CD4-positive, alpha-beta T cell (primary cell): ENCODE measurements around the gene PPARG. TPM values are rescaled to one million over a fixed set of nuclear protein-coding genes. Genes with fewer than 3 reads are reported as not detected.

Experiments used
- ATAC-seq: fragments of 200-7000 bp; cut with Tn5 transposase; one replicate; pipeline ENCODE4 v1.10.0; 2022; ENCODE audit warnings: mild to moderate bottlenecking; ENCODE audit not compliant: poor library complexity
- CTCF ChIA-PET: fragments of 350-600 bp; sonication (Branson Sonifier 250); formaldehyde crosslinking; loops from one replicate; lab custom pipeline; 2021; ENCODE audit warnings: antibody characterized with exemption, inconsistent platforms; lab: Charles Lee
- POLR2A ChIA-PET: fragments of 350-600 bp; sonication (Branson Sonifier 250); formaldehyde crosslinking; loops from one replicate; lab custom pipeline; 2021; ENCODE audit warnings: antibody characterized with exemption, inconsistent platforms; lab: Charles Lee
- DNase-seq, 14 experiments: peaks; one replicate each; pipeline ENCODE4 v3.0.0-alpha.2; 2013 to 2020; ENCODE audit warnings: mixed read lengths in 2 of 14
- H3K27ac ChIP-seq, 2 donors: one replicate each; pipeline versions ENCODE4 v1.5.1 to v1.7.0; 2013; ENCODE audit warnings: low read length in 2 of 2, low read depth in 1 of 2, mild to moderate bottlenecking in 1 of 2
- H3K27me3 ChIP-seq, 2 experiments: 1 replicate in 1 of 2; 2 replicates in 1 of 2; pipeline versions ENCODE4 v1.6.1 to v1.7.0; 2013; ENCODE audit warnings: low read length in 2 of 2, control low read depth in 1 of 2, mild to moderate bottlenecking in 1 of 2, moderate library complexity in 1 of 2; ENCODE audit not compliant: insufficient read depth in 2 of 2, control insufficient read depth in 1 of 2
- H3K36me3 ChIP-seq: one replicate; pipeline ENCODE4 v1.6.1; 2013; ENCODE audit warnings: low read length, control low read depth; ENCODE audit not compliant: insufficient read depth
- H3K4me1 ChIP-seq: one replicate; pipeline ENCODE4 v1.6.1; 2013; ENCODE audit warnings: low read length, control low read depth; ENCODE audit not compliant: insufficient read depth
- H3K4me3 ChIP-seq: one replicate; pipeline ENCODE4 v1.5.1; 2013; ENCODE audit warnings: mild to moderate bottlenecking, low read length, moderate library complexity
- H3K9me3 ChIP-seq, 2 experiments: 1 replicate in 1 of 2; 2 replicates in 1 of 2; pipeline versions ENCODE4 v1.6.1 to v1.7.0; 2013; ENCODE audit warnings: low read length in 2 of 2, mild to moderate bottlenecking in 2 of 2, control low read depth in 1 of 2, moderate library complexity in 1 of 2; ENCODE audit not compliant: control insufficient read depth in 1 of 2, insufficient read depth in 1 of 2
- H3K27ac Mint-ChIP-seq: one replicate; pipeline ENCODE4 v1.8.0; 2020; ENCODE audit warnings: mixed read lengths
- H3K27me3 Mint-ChIP-seq: one replicate; pipeline ENCODE4 v1.8.0; 2021; ENCODE audit warnings: mixed read lengths
- H3K36me3 Mint-ChIP-seq: one replicate; pipeline ENCODE4 v1.8.0; 2021; ENCODE audit warnings: low read depth, mixed read lengths
- H3K4me1 Mint-ChIP-seq: one replicate; pipeline ENCODE4 v1.8.0; 2021; ENCODE audit warnings: low read depth, mixed read lengths
- H3K4me3 Mint-ChIP-seq: one replicate; pipeline ENCODE4 v1.8.0; 2020; ENCODE audit warnings: mild to moderate bottlenecking, mixed read lengths
- H3K9me3 Mint-ChIP-seq: one replicate; pipeline ENCODE4 v1.8.0; 2020; ENCODE audit warnings: mixed read lengths
- CTCF ChIP-seq: fragments of 200-600 bp; IDR thresholded peaks from one replicate; pipeline ENCODE4 v1.8.0; 2022; ENCODE audit warnings: antibody characterized with exemption, mild to moderate bottlenecking
- intact Hi-C, 2 experiments: fragments of 100-400 bp; cut with DNase I in 1 of 2; cut with micrococcal nuclease in 1 of 2; formaldehyde crosslinking; loops; one replicate each; pipeline versions ENCODE4 v1.15.1 to v1.9.0; 2023 to 2025; cut with DNase I, micrococcal nuclease
- total RNA-seq, 174 experiments: library from RNA in 2 of 174; stranded (reverse) in 2 of 174; gene quantifications; one replicate each; pipeline ENCODE4 v1.2.3 and lab custom pipeline; 2021 to 2026

The PPARG gene
- total RNA-seq, 2 experiments from 2014 or later = 0.27 to 0.75 TPM

- no peak for TF ChIP-seq CTCF
- no peaks in the 10 kb centered on the region for H3K36me3 Mint-ChIP-seq
- Histone ChIP-seq H3K36me3 (no peaks in the 10 kb centered on the region), H3K27me3 (no peaks in the 10 kb centered on the region), H3K4me3 (no peak overlapping the region), H3K27ac (no peak overlapping the region), H3K9me3 (no peaks in the 10 kb centered on the region), H3K4me1 (no peaks in the 10 kb centered on the region)
- no peak overlapping the region for H3K27ac Mint-ChIP-seq
- H3K4me3 Mint-ChIP-seq = no peak overlapping the region
- DNase-seq (no peak), ATAC-seq (no peak)
- POLR2A ChIA-PET = no interaction called here
- CTCF ChIA-PET = no interaction called here
- intact Hi-C loops = loop anchor here in 1 of 2 experiments (5.0 kb wide), 1 partner anchor 133 kb away; no protein-coding TSS in a partner anchor
- H3K4me1 Mint-ChIP-seq = no peaks in the 10 kb centered on the region
- H3K27me3 Mint-ChIP-seq = no peaks in the 10 kb centered on the region
- no peaks in the 10 kb centered on the region for H3K9me3 Mint-ChIP-seq
These were observed 156.0 kb downstream of the PPARG start for GRCh38 chr3:12444582-12445471.

GRCh38 chr3:12445523-12446240, 156.8 kb downstream of the PPARG start:
- no peak overlapping the region for H3K27ac Mint-ChIP-seq
- no peaks in the 10 kb centered on the region for H3K36me3 ChIP-seq
- H3K4me3 ChIP-seq = no peak overlapping the region

GRCh38 chr3:12446298-12446697, 157.4 kb downstream of the PPARG start:
- ChIA-PET POLR2A (no interaction called here), CTCF (no interaction called here)
- Mint-ChIP-seq H3K4me1 (no peaks in the 10 kb centered on the region), H3K4me3 (no peak overlapping the region), H3K27ac (no peak overlapping the region), H3K9me3 (no peaks in the 10 kb centered on the region), H3K27me3 (no peaks in the 10 kb centered on the region), H3K36me3 (no peaks in the 10 kb centered on the region)
- TF ChIP-seq CTCF = no peak
- Histone ChIP-seq H3K27me3 (no peaks in the 10 kb centered on the region), H3K9me3 (no peaks in the 10 kb centered on the region), H3K4me3 (no peak overlapping the region), H3K27ac (no peak overlapping the region), H3K4me1 (no peaks in the 10 kb centered on the region), H3K36me3 (no peaks in the 10 kb centered on the region)
- ATAC-seq (no peak), DNase-seq (no peak)
- intact Hi-C loops = loop anchor here in 1 of 2 experiments (5.0 kb wide), 1 partner anchor 134 kb away; no protein-coding TSS in a partner anchor

More at GRCh38 chr3:12445523-12446240, 156.8 kb downstream of the PPARG start:
- H3K4me1 ChIP-seq = no peaks in the 10 kb centered on the region
- no peaks in the 10 kb centered on the region for H3K9me3 ChIP-seq
- ATAC-seq = no peak
- H3K36me3 Mint-ChIP-seq = no peaks in the 10 kb centered on the region
- ChIA-PET POLR2A (no interaction called here), CTCF (no interaction called here)
- H3K27ac ChIP-seq = no peak overlapping the region
- H3K27me3 Mint-ChIP-seq = no peaks in the 10 kb centered on the region
- intact Hi-C loops = loop anchor here in 1 of 2 experiments (5.0 kb wide), 1 partner anchor 133 kb away; no protein-coding TSS in a partner anchor
- no peaks in the 10 kb centered on the region for H3K9me3 Mint-ChIP-seq
- no peak for DNase-seq
- no peak for TF ChIP-seq CTCF
- no peaks in the 10 kb centered on the region for H3K4me1 Mint-ChIP-seq
- no peaks in the 10 kb centered on the region for H3K27me3 ChIP-seq
- H3K4me3 Mint-ChIP-seq = no peak overlapping the region
